Dedifferentiated amniotic fluid mesenchymal stem cell (primary cell): ENCODE measurements around the gene POU4F1.

Source experiments
- DNase-seq: peaks from one replicate; pipeline ENCODE4 v3.0.0-alpha.2; 2016; ENCODE audit errors: extremely low spot score

Gene POU4F1

GRCh38 chr13:78592584-78592983 is 10.8 kb downstream of the POU4F1 start:
- no peak for DNase-seq

- DNase-seq, result no peak
Measured at GRCh38 chr13:78589206-78589605, 14.1 kb downstream of the POU4F1 start.

GRCh38 chr13:78587395-78587794 is 16.0 kb downstream of the POU4F1 start:
- DNase-seq, result no peak

GRCh38 chr13:78586706-78587105 is 16.6 kb downstream of the POU4F1 start:
- no peak for DNase-seq

GRCh38 chr13:78576261-78576660 is 27.1 kb downstream of the POU4F1 start:
- DNase-seq, result no peak

- no peak for DNase-seq
Measured at GRCh38 chr13:78572459-78572858, 30.9 kb downstream of the POU4F1 start.

GRCh38 chr13:78569029-78569428 is 34.3 kb downstream of the POU4F1 start:
- no peak for DNase-seq

GRCh38 chr13:78566631-78567030 is 36.7 kb downstream of the POU4F1 start:
- DNase-seq, result no peak

GRCh38 chr13:78562237-78562889 is 41.0 kb downstream of the POU4F1 start:
- DNase-seq, result no peak
